DND-41 (cell line): ENCODE data around the gene LRRC43.
"Not testable (repeated sequence)": the region's sequence is repeated elsewhere in the genome, so short reads cannot be mapped to it uniquely, and the experiment has no call there.

Experiments used
- ATAC-seq: fragments of 200-7000 bp; cut with Tn5 transposase; 3 replicates; pipeline ENCODE4 v1.9.1; 2021; ENCODE audit warnings: low read depth; ENCODE audit not compliant: insufficient read depth
- DNase-seq: peaks from one replicate; pipeline ENCODE4 v3.0.0-alpha.2; 2020
- H2AFZ ChIP-seq: 2 replicates; pipeline ENCODE4 v1.6.0; 2012; ENCODE audit warnings: low read depth, low read length
- H3K27ac ChIP-seq: 2 replicates; pipeline ENCODE4 v1.5.1; 2012; ENCODE audit warnings: low read length, inconsistent platforms
- H3K27me3 ChIP-seq: fragments of 200-600 bp; sonication (generic); 2 replicates; pipeline ENCODE4 v1.6.0; 2012; ENCODE audit warnings: low read length, mild to moderate bottlenecking, inconsistent platforms; ENCODE audit not compliant: insufficient read depth, poor library complexity
- H3K36me3 ChIP-seq: 2 replicates; pipeline ENCODE4 v1.5.1; 2012; ENCODE audit warnings: low read length, inconsistent platforms; ENCODE audit not compliant: insufficient read depth
- H3K4me1 ChIP-seq: 2 replicates; pipeline ENCODE4 v1.5.1; 2012; ENCODE audit warnings: mild to moderate bottlenecking, low read length; ENCODE audit not compliant: insufficient read depth
- H3K4me2 ChIP-seq: 2 replicates; pipeline ENCODE4 v1.6.0; 2012; ENCODE audit warnings: mild to moderate bottlenecking, moderate library complexity, low read length, inconsistent platforms; ENCODE audit not compliant: insufficient read depth
- H3K4me3 ChIP-seq, 2 experiments: fragments of 200-600 bp in 1 of 2; shearing (Covaris generic) in 1 of 2; 2 replicates each; pipeline ENCODE4 v1.5.1; 2012 to 2016; ENCODE audit warnings: inconsistent platforms in 2 of 2, low read length in 2 of 2, mild to moderate bottlenecking in 2 of 2, low read depth in 1 of 2, moderate library complexity in 1 of 2
- H3K79me2 ChIP-seq: 2 replicates; pipeline ENCODE4 v1.6.0; 2012; ENCODE audit warnings: low read length, inconsistent platforms; ENCODE audit not compliant: insufficient read depth
- H3K9ac ChIP-seq: 2 replicates; pipeline ENCODE4 v1.6.0; 2012; ENCODE audit warnings: low read depth, mild to moderate bottlenecking, inconsistent platforms, low read length, moderate library complexity
- H3K9me3 ChIP-seq: 2 replicates; pipeline ENCODE4 v1.5.1; 2012; ENCODE audit warnings: low read length, moderate library complexity, mild to moderate bottlenecking, inconsistent platforms; ENCODE audit not compliant: insufficient read depth, severe bottlenecking
- H4K20me1 ChIP-seq: 2 replicates; pipeline ENCODE4 v1.6.0; 2012; ENCODE audit warnings: low read length; ENCODE audit not compliant: insufficient read depth
- CTCF ChIP-seq: IDR thresholded peaks from 2 replicates; pipeline ENCODE4 v1.5.1; 2012; ENCODE audit warnings: borderline replicate concordance, low read length, moderate library complexity, mild to moderate bottlenecking; ENCODE audit not compliant: poor library complexity, severe bottlenecking; ENCODE audit errors: extremely low read depth
- EZH2 ChIP-seq: IDR thresholded peaks from 3 replicates; pipeline ENCODE4 v1.6.1; 2012; ENCODE audit warnings: borderline replicate concordance, low read depth, mild to moderate bottlenecking, moderate library complexity, low read length, inconsistent platforms; ENCODE audit not compliant: severe bottlenecking

The LRRC43 gene

GRCh38 chr12:122202017-122202416 is 19.1 kb downstream of the LRRC43 start:
- H3K4me1 ChIP-seq, result no peaks in the 10 kb centered on the region
- peaks cover 8% of the 10 kb centered on the region; the same call in 1 of the 2 replicates for H4K20me1 ChIP-seq
- H3K9ac ChIP-seq, result no peak overlapping the region
- TF ChIP-seq EZH2 (no peak), CTCF (no peak)
- no peak overlapping the region for H3K4me2 ChIP-seq
- H3K27me3 ChIP-seq, result peaks cover 3% of the 10 kb centered on the region
- H3K27ac ChIP-seq, result no peak overlapping the region
- no peak for ATAC-seq
- no peaks in the 10 kb centered on the region for H3K9me3 ChIP-seq
- no peak overlapping the region for H2AFZ ChIP-seq
- no peaks in the 10 kb centered on the region for H3K79me2 ChIP-seq
- H3K4me3 ChIP-seq, result no peak overlapping the region
- DNase-seq, result no peak
- H3K36me3 ChIP-seq, result peaks cover 4% of the 10 kb centered on the region

GRCh38 chr12:122202811-122203210 is 19.9 kb downstream of the LRRC43 start:
- H4K20me1 ChIP-seq, H3K9me3 ChIP-seq, H3K9ac ChIP-seq, H2AFZ ChIP-seq, H3K4me3 ChIP-seq, H3K27ac ChIP-seq, ATAC-seq, H3K4me1 ChIP-seq, DNase-seq, H3K4me2 ChIP-seq, H3K79me2 ChIP-seq, H3K27me3 ChIP-seq: not testable (repeated sequence)
- H3K36me3 ChIP-seq, result peaks cover 12% of the 10 kb centered on the region

- no peak for TF ChIP-seq EZH2
- Histone ChIP-seq H3K27ac (no peak within 1 kb of the TSS), H4K20me1 (peaks cover 8% of the 10 kb centered on the region; the same call in 1 of the 2 replicates), H3K4me2 (no peak within 1 kb of the TSS), H2AFZ (no peak within 1 kb of the TSS), H3K4me1 (no peaks in the 10 kb centered on the region), H3K9ac (no peak within 1 kb of the TSS), H3K79me2 (no peaks in the 10 kb centered on the region), H3K4me3 (no peak within 1 kb of the TSS), H3K9me3 (no peaks in the 10 kb centered on the region), H3K27me3 (no peaks in the 10 kb centered on the region), H3K36me3 (peaks cover 19% of the 10 kb centered on the region)
- no peak for ATAC-seq
- no peak for DNase-seq
These were observed 20.6 kb downstream of the LRRC43 start, which contains the start of gene B3GNT4 for GRCh38 chr12:122203301-122204166. Gene B3GNT4, plus strand, starts transcription at chr12:122203709. Its CDS starts 910 bp downstream, at chr12:122204619.

GRCh38 chr12:122204167-122205052 is 21.5 kb downstream of the LRRC43 start:
- H3K27me3 ChIP-seq, result no peaks in the 10 kb centered on the region
- H3K27ac ChIP-seq, result no peak overlapping the region
- ATAC-seq (no peak), DNase-seq (no peak)
- H2AFZ ChIP-seq, result no peak overlapping the region
- H3K4me1 ChIP-seq, result no peaks in the 10 kb centered on the region
- H3K36me3 ChIP-seq, result peaks cover 22% of the 10 kb centered on the region
- peaks cover 8% of the 10 kb centered on the region; the same call in 1 of the 2 replicates for H4K20me1 ChIP-seq
- H3K9ac ChIP-seq, result no peak overlapping the region
- no peaks in the 10 kb centered on the region for H3K9me3 ChIP-seq
- no peak overlapping the region for H3K4me2 ChIP-seq
- no peaks in the 10 kb centered on the region for H3K79me2 ChIP-seq
- TF ChIP-seq CTCF, result no peak
- TF ChIP-seq EZH2, result no peak
- no peak overlapping the region for H3K4me3 ChIP-seq
